GM12878 (cell line): Measurements from ENCODE around the gene BTG2. TPM values are rescaled to one million over a fixed set of nuclear protein-coding genes. Genes with fewer than 3 reads are reported as not detected.

Source experiments
- ATAC-seq: fragments of 200-7000 bp; cut with Tn5 transposase; 3 replicates; pipeline ENCODE4 v1.9.1; 2020; ENCODE audit warnings: mild to moderate bottlenecking, moderate library complexity
- BruUV-seq: library from RNA; stranded (reverse); fragments of 400-500 nt; replicated peaks from 2 replicates; lab custom pipeline; 2021; lab: Mats Ljungman, UMichigan
- CTCF ChIA-PET: fragments of 300-600 bp; sonication (Branson Sonifier 250); formaldehyde crosslinking; extraction: SDS; loops from one replicate; lab custom pipeline; 2021; ENCODE audit warnings: inconsistent platforms; lab: Yijun Ruan, JAX
- POLR2A ChIA-PET: fragments of 350-600 bp; formaldehyde crosslinking; extraction: SDS; loops from one replicate; lab custom pipeline; 2021; ENCODE audit warnings: inconsistent platforms; lab: Charles Lee
- RAD21 ChIA-PET: fragments of 300-600 bp; sonication (Branson Sonifier 250); formaldehyde crosslinking; loops from one replicate; lab custom pipeline; 2023; ENCODE audit warnings: antibody characterized with exemption; ENCODE audit not compliant: unreplicated experiment; lab: Charles Lee
- SMC1A ChIA-PET: fragments of 300-600 bp; sonication (Branson Sonifier 250); formaldehyde crosslinking; loops from one replicate; lab custom pipeline; 2023; ENCODE audit not compliant: unreplicated experiment, uncharacterized antibody; lab: Charles Lee
- DNase-seq: peaks from one replicate; pipeline ENCODE4 v3.0.0-alpha.2; 2011; ENCODE audit warnings: low read depth, low spot score
- FAIRE-seq: peaks from 3 replicates; lab custom pipeline; 2011; peaks lifted over from hg19 to GRCh38; lab: Jason Lieb, UNC
- H2AFZ ChIP-seq: 2 replicates; pipeline ENCODE4 v1.6.0; 2011; ENCODE audit warnings: low read depth, low read length, control low read depth; ENCODE audit not compliant: control insufficient read depth
- H3K27ac ChIP-seq: 2 replicates; pipeline ENCODE4 v1.5.1; 2011; ENCODE audit warnings: control low read depth; ENCODE audit not compliant: control insufficient read depth, insufficient read depth
- H3K27me3 ChIP-seq, 2 experiments: replicated peaks in 1 of 2; 2 replicates each; pipeline versions ENCODE4 v1.6.0 to v1.6.1; 2011; ENCODE audit warnings: low read length in 1 of 2; ENCODE audit not compliant: control insufficient read depth in 2 of 2, insufficient read depth in 2 of 2
- H3K36me3 ChIP-seq, 2 experiments: 2 replicates each; pipeline ENCODE4 v1.5.1; 2011; ENCODE audit warnings: low read length in 1 of 2; ENCODE audit not compliant: control insufficient read depth in 2 of 2, insufficient read depth in 2 of 2
- H3K4me1 ChIP-seq: 2 replicates; pipeline ENCODE4 v1.6.1; 2011; ENCODE audit warnings: mild to moderate bottlenecking, low read length, moderate library complexity, mixed read lengths; ENCODE audit not compliant: control insufficient read depth, insufficient read depth
- H3K4me2 ChIP-seq: 2 replicates; pipeline ENCODE4 v1.6.0; 2011; ENCODE audit warnings: control low read depth; ENCODE audit not compliant: control insufficient read depth, insufficient read depth
- H3K4me3 ChIP-seq: fragments of 200-600 bp; sonication (generic); 2 replicates; pipeline ENCODE4 v1.5.1; 2016
- H3K79me2 ChIP-seq: 2 replicates; pipeline ENCODE4 v1.6.0; 2011; ENCODE audit warnings: low read length; ENCODE audit not compliant: control insufficient read depth, insufficient read depth
- H3K9ac ChIP-seq: 2 replicates; pipeline ENCODE4 v1.8.0; 2011; ENCODE audit warnings: low read length, control low read depth, mixed read lengths; ENCODE audit not compliant: control insufficient read depth, insufficient read depth
- H3K9me3 ChIP-seq: replicated peaks from 3 replicates; pipeline ENCODE4 v1.5.1; 2011; ENCODE audit warnings: mild to moderate bottlenecking, low read length; ENCODE audit not compliant: control insufficient read depth, insufficient read depth
- H4K20me1 ChIP-seq: 2 replicates; pipeline ENCODE4 v1.6.0; 2011; ENCODE audit not compliant: control insufficient read depth, insufficient read depth
- CHD1 ChIP-seq: IDR thresholded peaks from 2 replicates; pipeline ENCODE4 v1.6.1; 2012; ENCODE audit warnings: low read depth, low read length, improper control_type of control experiment
- FOXK2 ChIP-seq: fragments of 450-650 bp; IDR thresholded peaks from 2 replicates; pipeline ENCODE4 v1.6.1; 2017; ENCODE audit warnings: mild to moderate bottlenecking, moderate library complexity
- NBN ChIP-seq: fragments of 450-650 bp; IDR thresholded peaks from 2 replicates; pipeline ENCODE4 v1.6.1; 2016
- POLR2AphosphoS5 ChIP-seq: IDR thresholded peaks from 2 replicates; pipeline ENCODE4 v1.6.1; 2011; ENCODE audit warnings: mild to moderate bottlenecking, low read length, inconsistent platforms
- RB1 ChIP-seq: fragments of 450-650 bp; formaldehyde crosslinking; IDR thresholded peaks from 2 replicates; pipeline ENCODE4 v1.6.1; 2017; ENCODE audit warnings: mild to moderate bottlenecking, borderline replicate concordance
- SMARCA5 ChIP-seq: fragments of 450-650 bp; IDR thresholded peaks from 2 replicates; pipeline ENCODE4 v1.6.1; 2017; ENCODE audit warnings: mild to moderate bottlenecking
- ZNF207 ChIP-seq: fragments of 450-650 bp; IDR thresholded peaks from 2 replicates; pipeline ENCODE4 v1.6.1; 2014; ENCODE audit warnings: antibody characterized with exemption, mild to moderate bottlenecking, borderline replicate concordance
- WGBS: methylation state at CpG from one replicate; pipeline ENCODE4 v1.1.6; 2016; ENCODE audit warnings: low lambda C conversion rate; ENCODE audit not compliant: insufficient replicate concordance, insufficient coverage; ENCODE audit errors: missing lambda C conversion rate; 5-methylcytosine and 5-hydroxymethylcytosine counted together
- in situ Hi-C: fragments of 300-500 bp; cut with MboI; formaldehyde crosslinking; loops from 9 replicates; pipeline ENCODE4 v1.14.3; 2018; ENCODE audit warnings: mixed read lengths
- intact Hi-C: fragments of 100-400 bp; cut with micrococcal nuclease; formaldehyde crosslinking; loops from one replicate; pipeline ENCODE4 v1.14.2; 2022; ENCODE audit not compliant: unreplicated experiment
- polyA plus RNA-seq, 11 experiments: library from polyadenylated mRNA; depleted of rRNA in 4 of 11; unstranded in 6 of 11; stranded (reverse) in 5 of 11; fragments of >200 nt; fragmentation: Nextera tagmentation in 4 of 11; fragmentation: Illumina TruSeq in 1 of 11; extraction: Ambion mirVana in 4 of 11; extraction: Trizol in 1 of 11; gene quantifications; 1 replicate in 1 of 11; 2 replicates in 10 of 11; pipeline versions ENCODE4 v1.2.1 to v1.2.3, GENCODE V29; 2011 to 2016; ENCODE audit warnings: inconsistent platforms in 2 of 11, missing spikeins in 2 of 11, low read depth in 1 of 11
- total RNA-seq, 4 experiments: library from RNA; depleted of rRNA in 3 of 4; stranded (reverse); fragments of >200 nt in 3 of 4; fragmentation: Illumina TruSeq in 1 of 4; extraction: Trizol in 1 of 4; gene quantifications; 2 replicates each; pipeline versions ENCODE4 v1.2.1 to v1.2.3, GENCODE V29; 2013 to 2021

The BTG2 gene
- total and polyA plus RNA-seq, 10 of the 15 experiments (the other 5 are each of a cell fraction or from before 2014, with no cell fraction given): 23.3 to 160 (median 98.1) TPM

DNA sequence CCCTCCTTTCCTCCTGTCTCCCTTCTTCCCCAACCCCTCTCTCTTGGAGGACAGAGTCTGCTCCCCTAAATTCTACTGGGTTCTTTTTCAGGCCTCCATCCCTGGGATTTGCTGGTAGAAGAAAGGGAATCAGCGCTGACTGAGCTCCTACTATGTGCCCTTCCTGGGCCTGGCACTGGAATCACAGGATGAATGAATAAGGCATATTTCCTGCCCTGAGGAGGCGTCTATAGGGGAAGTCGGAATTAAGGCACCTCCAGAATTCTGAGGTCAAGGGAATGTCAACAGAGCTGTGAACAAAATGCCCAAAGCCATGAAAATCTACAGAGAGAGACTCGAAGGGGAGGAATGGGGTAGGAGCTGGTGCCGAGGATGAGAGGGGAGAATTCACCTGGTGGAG lies 17.4 kb upstream of the BTG2 start:
- WGBS: 34% methylated on average over 5 of the region's 5 CpGs
- TF ChIP-seq ZNF207 (no peak), SMARCA5 (0 out of 2 replicates have a peak, but pooled peaks have one; percentile 34), FOXK2 (no peak), CHD1 (no peak), RB1 (no peak), POLR2AphosphoS5 (peak; percentile 9; the same call in 1 of the 2 replicates), NBN (no peak)
- TF ChIP-seq, all 136 proteins: peak for 2
- in situ Hi-C loops (loop anchor here (25.0 kb wide), 1 partner anchor 1224 kb away; the partner anchor contains the start of gene MDM4), intact Hi-C loops (loop anchor here (1.0 kb wide), 2 partner anchors 33 to 37 kb away; no protein-coding TSS in a partner anchor)
- peaks cover 16% of the 10 kb centered on the region for H3K79me2 ChIP-seq
- H3K36me3 ChIP-seq: no peaks in the 10 kb centered on the region
- peaks cover 65% of the 10 kb centered on the region for H3K4me1 ChIP-seq
- peak overlapping the region; percentile 100 for H3K27ac ChIP-seq
- BruUV-seq: TSS peak; percentile 91
- no peaks in the 10 kb centered on the region for H3K27me3 ChIP-seq
- H3K9me3 ChIP-seq: no peaks in the 10 kb centered on the region
- SMC1A ChIA-PET: interaction anchor here (0.6 to 30.2 kb wide), 7 partner anchors 20 to 141 kb away, joined by 3 to 590 read pairs (median 5); partner anchors contain the start of gene BTG2
- RAD21 ChIA-PET: interaction anchor here (0.9 to 30.0 kb wide), 7 partner anchors 15 to 53 kb away, joined by 3 to 541 read pairs (median 56); partner anchors contain the start of gene BTG2
- peak overlapping the region; percentile 9; the same call in 1 of the 2 replicates for H3K4me3 ChIP-seq
- POLR2A ChIA-PET: interaction anchor here (0.8 to 20.0 kb wide), 7 partner anchors 8 to 92 kb away, joined by 4 to 395 read pairs (median 146); partner anchors contain the start of gene BTG2
- no peak for FAIRE-seq
- peak overlapping the region; percentile 73 for H3K9ac ChIP-seq
- H4K20me1 ChIP-seq: no peaks in the 10 kb centered on the region
- CTCF ChIA-PET: interaction anchor here (6.2 to 14.4 kb wide), 6 partner anchors 11 to 50 kb away, joined by 52 to 207 read pairs (median 89); partner anchors contain the start of gene BTG2
- no peak overlapping the region for H2AFZ ChIP-seq
- peak overlapping the region; percentile 89 for H3K4me2 ChIP-seq
- no peak for DNase-seq
- ATAC-seq: no peak
